ENCODE results near the gene KRT27.
"Not testable (repeated sequence)": the region's sequence is repeated elsewhere in the genome, so short reads cannot be mapped to it uniquely, and the experiment has no call there.

Gene KRT27

DNA sequence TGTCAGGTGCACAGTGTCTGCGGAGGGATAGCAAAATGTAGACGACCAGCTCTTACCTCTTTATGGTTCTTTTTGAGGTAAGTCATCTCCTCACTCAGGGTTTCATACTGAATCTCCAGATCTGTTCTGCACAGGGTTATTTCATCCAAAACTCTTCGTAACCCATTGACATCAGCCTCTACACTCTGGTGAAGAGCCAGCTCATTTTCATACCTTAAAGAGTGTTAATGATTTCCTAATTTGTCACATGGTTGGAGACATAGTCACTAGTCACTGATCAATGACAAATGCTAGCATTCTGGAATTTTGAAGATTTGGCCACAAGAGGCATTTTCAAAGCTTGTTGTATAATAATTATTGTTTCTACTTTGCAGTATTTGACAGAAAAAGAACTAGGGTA lies 28.5 kb downstream of the KRT27 start:
- no peak for DNase-seq

GRCh38 chr17:40751065-40751464 lies 31.3 kb downstream of the KRT27 start:
- no peak for DNase-seq

GRCh38 chr17:40750391-40750790 lies 32.0 kb downstream of the KRT27 start:
- DNase-seq: no peak

DNA sequence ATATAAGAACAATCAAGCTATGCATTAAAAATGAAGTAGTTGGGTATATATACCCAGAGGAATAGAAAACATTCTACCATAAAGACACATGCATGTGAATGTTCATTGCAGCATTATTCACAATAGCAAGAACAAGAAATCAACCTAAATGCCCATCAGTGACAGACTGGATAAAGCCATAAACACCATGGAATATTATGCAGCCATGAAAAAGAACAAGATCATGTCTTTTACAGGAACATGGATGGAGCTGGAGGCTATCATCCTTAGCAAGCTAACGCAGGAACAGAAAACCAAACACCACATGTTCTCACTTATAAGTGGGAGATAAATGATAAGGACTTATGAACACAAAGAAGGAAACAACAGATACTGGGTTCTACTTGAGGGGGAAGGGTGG lies 33.7 kb downstream of the KRT27 start:
- not testable (repeated sequence) for DNase-seq

GRCh38 chr17:40738553-40738952 lies 43.8 kb downstream of the KRT27 start:
- DNase-seq: no peak

GRCh38 chr17:40735016-40735415 lies 47.3 kb downstream of the KRT27 start:
- no peak for DNase-seq

DNA sequence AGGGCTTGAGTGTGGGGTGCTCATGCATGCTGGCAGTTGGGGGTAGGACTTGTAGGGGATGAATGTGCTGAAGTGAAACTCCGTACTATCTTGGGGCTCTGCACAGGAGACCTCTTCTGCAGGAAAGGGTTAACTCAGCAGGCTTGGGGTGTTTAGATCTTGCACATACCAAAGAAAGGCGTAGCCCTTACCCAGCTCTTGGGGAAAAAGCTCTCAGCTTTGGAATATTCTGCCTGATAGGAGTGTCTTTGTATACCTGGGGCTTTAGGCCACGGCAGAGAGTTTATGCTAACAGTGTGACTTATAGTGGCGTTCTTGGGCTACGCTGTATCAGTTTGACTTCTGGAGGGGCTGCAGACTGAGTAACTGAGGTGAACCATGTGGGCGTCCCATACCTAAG lies 48.3 kb downstream of the KRT27 start:
- no peak for DNase-seq

- DNase-seq: no peak
Observed at GRCh38 chr17:40730970-40731369, 51.4 kb downstream of the KRT27 start.

DNA sequence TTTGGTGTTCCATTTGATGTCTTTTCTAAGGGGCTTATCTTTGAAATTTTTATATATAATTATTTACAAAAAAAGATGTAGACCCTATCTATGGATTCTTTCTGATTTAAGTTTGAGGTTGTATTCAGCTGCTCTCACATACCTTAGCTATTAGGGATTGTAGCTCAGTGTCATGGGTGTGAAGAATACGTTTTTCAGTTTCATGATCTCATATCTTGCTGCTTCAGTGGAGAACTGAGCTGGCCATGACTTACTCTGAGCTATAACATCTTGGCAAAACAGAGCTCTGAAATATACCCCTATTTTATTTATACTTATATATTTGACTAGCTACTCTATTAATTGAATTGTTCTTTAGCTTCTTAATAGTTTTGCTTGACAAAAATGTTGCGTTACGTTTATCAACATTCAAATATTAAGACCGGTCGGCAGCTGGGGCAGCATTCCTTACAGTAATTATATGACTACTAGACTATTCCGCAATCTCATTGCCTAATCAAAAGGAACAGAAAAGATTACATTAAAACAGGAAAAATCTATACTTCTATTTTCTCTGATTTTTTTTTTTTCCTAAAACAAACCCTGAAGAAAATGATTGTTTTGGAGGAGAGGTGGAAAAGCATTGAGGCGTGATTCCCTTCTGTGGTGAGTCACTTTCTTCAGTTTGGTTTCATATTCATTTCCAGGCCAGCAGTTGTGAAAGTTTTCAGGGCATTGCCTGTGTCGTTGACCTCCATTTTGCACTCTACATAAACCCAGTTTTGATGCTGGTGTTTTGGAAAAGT lies 54.7 kb downstream of the KRT27 start:
- DNase-seq: peak; percentile 63

DNA sequence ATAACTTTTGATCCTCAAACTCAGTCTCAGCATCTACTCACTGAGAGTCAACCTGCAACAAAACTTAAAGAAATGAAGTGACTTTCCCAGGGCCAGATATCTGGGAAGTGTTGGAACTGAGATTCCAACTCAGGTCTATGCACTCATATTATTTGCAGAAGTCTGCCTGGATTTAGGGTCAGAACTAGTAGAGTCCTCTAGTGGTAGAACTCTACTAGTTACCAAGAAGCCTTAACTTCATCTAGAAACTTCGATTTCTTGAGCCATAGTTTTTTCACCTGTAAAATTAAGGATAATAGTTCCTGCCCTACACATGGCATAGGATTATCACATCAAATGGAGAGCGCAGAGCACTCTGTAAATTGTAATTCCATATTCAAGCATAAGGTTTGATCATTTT lies 55.4 kb downstream of the KRT27 start:
- DNase-seq: no peak

Measured in NCI-H226 (cell line).